ENCODE measurements around the gene MFAP2.

DNA sequence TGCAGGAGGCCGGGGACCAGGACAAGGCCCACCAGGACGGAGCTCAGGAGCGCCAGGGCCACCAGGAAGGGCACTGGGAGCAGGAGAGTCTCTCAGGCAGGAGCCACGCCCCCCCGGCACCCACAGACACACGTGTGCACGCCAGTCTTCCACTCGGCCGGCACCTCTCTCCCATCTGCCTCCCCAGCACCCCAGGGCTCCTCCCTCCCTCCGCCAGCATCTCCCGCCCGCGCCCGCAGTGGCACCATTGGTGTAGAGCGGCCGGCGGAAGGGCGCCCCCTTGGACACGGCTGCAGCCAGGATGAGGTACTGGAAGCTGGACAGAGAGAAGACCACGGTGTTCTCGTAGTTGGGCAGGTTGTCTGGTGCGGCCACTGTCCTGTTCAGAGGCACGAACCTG is 6.1 kb upstream of the MFAP2 start:
- TF ChIP-seq CTCF (IDR thresholded peaks at IDR 0.05; ENCODE audit: low read depth, low read length, poor library complexity, severe bottlenecking) (no peak), EZH2phosphoT487 (IDR thresholded peaks at IDR 0.05; ENCODE audit: borderline replicate concordance, low read length) (no peak)

Measured in DOHH2 (cell line).